Prostate gland (tissue), 2 donors: ENCODE data around the gene CMTM3.

Source experiments
- POLR2A ChIP-seq: fragments of 450-650 bp; IDR thresholded peaks from one replicate; pipeline ENCODE4 v1.6.1; 2016; ENCODE audit warnings: antibody characterized with exemption, mild to moderate bottlenecking
- POLR2AphosphoS5 ChIP-seq: sonication (generic); formaldehyde crosslinking; IDR thresholded peaks from one replicate; pipeline ENCODE4 v1.6.1; 2017; ENCODE audit warnings: antibody characterized with exemption
- TF ChIP-seq, protein P1 (sequence below), 4 experiments: fragments of 200-600 bp in 2 of 4; fragments of 450-650 bp in 2 of 4; sonication (generic) in 2 of 4; IDR thresholded peaks; 1 replicate in 3 of 4; 2 replicates in 1 of 4; pipeline ENCODE4 v1.5.1; 2016 to 2019; ENCODE audit warnings: antibody characterized with exemption in 4 of 4, mild to moderate bottlenecking in 2 of 4, moderate library complexity in 2 of 4

DNA sequence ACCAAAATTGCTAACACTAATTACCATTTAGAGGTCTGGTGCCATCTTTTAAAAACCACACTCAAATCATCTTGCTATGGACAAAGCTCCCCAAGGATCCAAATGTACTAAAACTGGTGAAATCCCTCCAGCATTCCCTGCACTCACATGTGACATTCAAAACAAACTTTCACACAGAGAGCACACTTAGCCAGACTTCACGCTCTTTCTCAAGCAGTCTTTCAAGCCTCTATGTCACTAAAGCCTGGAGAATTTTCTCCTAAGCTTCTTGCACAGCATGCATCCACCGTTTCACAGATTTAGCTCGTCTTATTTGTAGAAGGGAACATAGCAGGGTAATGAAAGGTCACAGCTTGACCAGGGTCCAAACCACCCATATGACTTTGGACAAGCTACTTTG lies 19.3 kb downstream of the CMTM3 start:
- TF ChIP-seq, protein P1, sequence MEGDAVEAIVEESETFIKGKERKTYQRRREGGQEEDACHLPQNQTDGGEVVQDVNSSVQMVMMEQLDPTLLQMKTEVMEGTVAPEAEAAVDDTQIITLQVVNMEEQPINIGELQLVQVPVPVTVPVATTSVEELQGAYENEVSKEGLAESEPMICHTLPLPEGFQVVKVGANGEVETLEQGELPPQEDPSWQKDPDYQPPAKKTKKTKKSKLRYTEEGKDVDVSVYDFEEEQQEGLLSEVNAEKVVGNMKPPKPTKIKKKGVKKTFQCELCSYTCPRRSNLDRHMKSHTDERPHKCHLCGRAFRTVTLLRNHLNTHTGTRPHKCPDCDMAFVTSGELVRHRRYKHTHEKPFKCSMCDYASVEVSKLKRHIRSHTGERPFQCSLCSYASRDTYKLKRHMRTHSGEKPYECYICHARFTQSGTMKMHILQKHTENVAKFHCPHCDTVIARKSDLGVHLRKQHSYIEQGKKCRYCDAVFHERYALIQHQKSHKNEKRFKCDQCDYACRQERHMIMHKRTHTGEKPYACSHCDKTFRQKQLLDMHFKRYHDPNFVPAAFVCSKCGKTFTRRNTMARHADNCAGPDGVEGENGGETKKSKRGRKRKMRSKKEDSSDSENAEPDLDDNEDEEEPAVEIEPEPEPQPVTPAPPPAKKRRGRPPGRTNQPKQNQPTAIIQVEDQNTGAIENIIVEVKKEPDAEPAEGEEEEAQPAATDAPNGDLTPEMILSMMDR (IDR thresholded peaks at IDR 0.05), result no peak
- no peak for TF ChIP-seq POLR2AphosphoS5
- TF ChIP-seq POLR2A, result no peak
